GM19324 (cell line): ENCODE data around the gene IRX2.

ENCODE experiments used
- ATAC-seq: cut with Tn5 transposase; IDR thresholded peaks from one replicate; pipeline ENCODE4 v1.9.1; 2021; ENCODE audit warnings: mild to moderate bottlenecking, moderate library complexity; ENCODE audit not compliant: unreplicated experiment, low FRiP score

Gene IRX2

DNA sequence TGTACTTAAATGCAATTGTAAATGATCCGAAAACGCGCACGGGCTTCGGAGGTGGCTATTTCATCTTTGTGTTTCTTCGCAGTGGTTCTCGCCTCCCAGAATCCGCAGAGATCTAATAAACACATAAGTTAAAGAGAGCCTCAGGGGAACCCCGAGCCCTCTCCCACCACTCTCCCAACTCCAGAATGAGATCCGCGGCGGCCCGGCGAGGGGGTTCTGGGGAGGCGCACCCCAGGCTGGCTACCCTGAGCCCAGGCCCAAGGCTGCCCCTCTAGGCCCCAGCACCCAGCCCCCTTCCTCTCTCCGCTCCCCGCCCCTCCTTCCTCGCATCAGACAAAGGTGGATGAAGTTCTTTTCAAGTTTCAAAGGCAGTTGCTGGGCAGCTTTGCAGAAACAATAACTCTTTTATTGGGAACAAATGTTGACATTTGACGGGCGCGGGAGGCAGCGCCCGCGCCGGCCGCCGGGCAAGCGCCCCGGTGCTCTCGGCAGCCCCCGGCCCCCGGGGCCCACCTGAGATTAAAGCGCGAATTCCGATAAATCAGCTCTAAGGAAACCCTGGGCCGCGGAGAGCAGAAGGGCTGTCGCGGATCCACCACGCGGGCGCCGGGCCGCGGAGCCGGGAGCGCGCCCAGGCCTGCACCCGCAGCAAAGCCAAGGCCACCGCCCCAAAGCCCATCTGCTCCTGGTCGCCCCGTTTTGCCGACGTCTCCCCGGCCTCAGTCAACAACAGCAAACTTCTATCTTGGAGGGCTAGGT lies 8.4 kb downstream of the IRX2 start:
- ATAC-seq = no peak

DNA sequence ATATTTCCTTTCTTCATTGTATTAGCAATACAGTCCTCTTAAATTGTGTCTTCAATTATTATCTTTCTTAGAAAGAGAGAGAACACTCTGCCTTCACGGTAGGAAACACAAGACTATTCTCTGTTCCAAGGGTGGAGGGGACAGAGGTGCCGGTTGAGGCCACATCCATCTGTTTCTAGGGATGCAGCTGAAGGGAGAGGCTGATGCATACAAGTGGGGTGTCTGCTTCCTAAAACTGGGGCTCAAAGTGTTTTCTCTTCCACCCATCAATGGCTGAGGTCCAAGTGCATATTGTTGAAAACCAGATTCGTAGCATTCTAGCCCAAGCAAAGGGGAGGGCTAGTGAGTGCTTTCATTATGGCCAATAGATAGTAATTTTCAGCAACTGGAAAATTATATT lies 9.5 kb downstream of the IRX2 start:
- ATAC-seq = no peak

GRCh38 chr5:2740876-2741555 lies 10.5 kb downstream of the IRX2 start:
- no peak for ATAC-seq

- no peak for ATAC-seq
Observed at GRCh38 chr5:2740051-2740875, 11.2 kb downstream of the IRX2 start.

DNA sequence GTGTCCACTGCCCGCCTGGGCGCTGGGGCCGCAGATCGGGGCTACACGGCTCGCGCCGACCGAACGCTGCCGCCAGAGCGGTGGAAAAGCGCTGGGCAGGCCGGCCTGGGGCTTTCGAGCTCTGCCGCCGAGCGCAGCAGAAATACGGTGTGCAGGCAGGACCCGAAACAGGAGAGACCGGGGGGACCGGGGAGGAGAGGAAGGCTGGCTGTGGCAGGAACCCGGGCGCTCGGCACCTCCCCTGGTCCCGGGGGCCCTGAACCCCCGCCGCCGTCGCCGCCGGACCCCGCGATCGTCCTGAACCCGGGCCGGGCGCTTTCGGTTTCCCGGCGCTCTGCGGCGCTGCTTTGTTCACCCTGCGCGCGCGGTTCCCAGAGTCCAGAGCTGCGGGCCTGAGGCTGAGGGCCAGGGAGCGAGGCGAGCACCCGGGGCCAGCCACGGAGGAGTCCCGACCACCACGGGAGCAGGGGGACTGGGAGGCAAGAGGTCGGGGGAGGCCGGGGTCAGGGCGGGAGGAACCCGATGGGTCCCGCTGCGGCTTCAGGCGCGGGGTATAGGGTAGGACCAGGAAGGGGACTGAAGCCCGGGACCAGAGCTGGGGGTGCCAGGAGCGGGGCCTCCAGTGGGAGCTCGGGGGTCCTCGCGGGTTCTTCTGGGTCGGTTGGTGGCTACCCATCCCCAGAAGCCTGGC lies 12.0 kb downstream of the IRX2 start:
- ATAC-seq = no peak

- no peak for ATAC-seq
Observed at GRCh38 chr5:2738700-2739359, 12.6 kb downstream of the IRX2 start.

DNA sequence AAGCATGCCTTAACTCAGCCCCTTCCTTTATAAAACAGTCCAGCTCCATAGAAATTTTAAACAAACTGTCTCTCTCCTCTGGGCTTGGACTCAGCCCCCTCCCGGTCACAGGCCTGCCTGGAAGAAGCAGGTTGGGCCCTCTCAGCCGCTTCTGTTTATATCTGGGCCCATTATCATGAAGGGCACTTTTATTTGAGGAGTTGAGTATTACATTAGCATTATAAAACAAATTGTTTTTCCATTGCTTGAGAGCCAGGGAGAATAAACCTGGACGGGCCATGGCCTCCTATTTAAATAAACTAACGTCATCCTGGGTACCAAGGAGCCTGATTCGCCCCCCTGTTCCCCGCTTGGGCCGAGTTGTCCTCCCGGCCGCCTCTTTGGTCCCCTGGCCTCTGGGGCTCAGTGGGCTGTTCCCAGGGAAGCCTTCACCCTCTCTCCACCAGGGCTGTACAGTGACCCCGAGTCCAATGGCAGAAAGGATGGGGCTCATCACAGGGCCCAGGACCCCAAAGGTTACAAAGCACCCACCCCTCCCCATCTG lies 13.2 kb downstream of the IRX2 start:
- no peak for ATAC-seq

DNA sequence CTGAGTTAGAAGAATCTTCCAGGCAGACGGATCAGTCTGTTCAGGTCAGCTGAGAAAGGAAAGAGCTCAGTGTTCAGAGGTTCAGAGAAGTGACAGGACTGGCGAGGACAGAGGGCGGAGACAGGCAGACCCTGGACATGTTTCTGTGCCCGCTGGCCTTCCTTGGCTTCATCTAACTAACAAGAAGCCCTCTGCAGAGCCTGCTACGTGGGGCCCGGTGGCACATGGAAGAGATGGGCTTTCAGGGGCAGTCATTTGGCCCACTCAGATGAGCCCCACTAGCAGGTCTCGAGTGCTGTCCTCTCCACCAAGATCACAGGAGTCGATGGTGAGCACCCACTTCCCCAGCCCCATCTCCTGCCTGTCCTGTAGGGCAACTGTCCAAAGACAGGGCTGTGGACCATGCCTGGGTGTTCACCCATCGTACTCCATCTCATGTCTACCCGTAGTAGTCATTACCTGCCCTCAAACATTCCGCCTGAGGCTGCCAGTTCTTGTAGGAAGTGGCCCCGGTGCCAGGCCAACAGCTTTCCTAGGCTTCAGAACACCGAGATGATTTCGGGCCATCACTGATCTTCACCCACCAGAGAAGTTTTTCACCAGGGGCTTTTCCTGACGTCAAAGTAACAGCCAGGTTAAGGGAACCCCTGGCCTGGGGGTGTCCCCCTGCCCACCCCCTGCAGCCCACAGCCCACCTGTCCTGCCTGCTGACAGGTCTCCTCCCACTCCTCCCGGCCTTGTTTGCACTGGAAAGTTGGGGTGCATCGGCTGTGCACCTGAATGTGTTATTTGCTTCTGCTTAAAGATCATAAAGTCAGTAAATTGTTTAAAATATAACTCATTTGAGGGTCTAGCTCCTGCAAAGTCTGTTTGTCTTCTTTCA lies 14.0 kb downstream of the IRX2 start:
- ATAC-seq = no peak

- no peak for ATAC-seq
Observed at GRCh38 chr5:2736872-2737271, 14.6 kb downstream of the IRX2 start.

DNA sequence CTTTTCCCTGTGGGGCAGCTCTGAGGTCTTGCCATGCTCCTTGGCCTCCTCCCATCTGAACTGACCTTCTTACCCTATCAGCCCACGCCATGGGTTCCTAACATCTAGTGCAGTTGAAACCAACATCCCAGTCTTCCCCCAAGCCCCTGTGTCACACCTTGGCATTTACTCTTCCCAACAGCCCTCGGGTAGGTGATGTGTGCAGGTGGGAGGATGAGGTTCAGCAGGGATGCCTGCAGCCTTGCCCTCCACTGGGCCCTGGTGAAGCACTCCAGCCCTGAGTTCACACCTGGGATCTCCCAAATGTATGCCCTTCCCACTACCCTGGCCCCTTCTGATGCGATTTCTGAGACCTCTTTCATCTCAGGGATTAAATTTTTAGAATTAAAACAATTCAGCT lies 15.5 kb downstream of the IRX2 start:
- no peak for ATAC-seq

GRCh38 chr5:2732850-2733249 lies 18.6 kb downstream of the IRX2 start:
- ATAC-seq = no peak

DNA sequence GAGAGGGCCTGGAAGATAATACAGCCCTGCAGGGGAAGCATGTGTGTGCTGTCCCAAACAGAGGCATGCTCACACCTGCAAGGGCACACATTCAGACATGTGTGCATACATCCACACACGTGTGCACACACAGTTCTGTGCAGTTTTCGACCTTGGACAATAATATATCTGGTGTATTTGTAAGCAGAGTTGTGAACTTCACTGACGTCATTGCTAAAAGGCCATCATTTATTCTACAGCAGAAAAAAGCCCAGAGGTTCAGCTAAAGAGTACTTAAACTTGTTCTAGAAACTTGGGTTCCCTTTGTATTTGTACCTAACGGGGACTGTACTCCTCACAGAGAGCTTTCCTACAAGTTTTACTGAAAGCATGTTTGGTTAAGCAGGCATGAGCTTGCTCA lies 19.5 kb downstream of the IRX2 start:
- ATAC-seq = no peak

GRCh38 chr5:2729189-2729588 lies 22.3 kb downstream of the IRX2 start:
- no peak for ATAC-seq

DNA sequence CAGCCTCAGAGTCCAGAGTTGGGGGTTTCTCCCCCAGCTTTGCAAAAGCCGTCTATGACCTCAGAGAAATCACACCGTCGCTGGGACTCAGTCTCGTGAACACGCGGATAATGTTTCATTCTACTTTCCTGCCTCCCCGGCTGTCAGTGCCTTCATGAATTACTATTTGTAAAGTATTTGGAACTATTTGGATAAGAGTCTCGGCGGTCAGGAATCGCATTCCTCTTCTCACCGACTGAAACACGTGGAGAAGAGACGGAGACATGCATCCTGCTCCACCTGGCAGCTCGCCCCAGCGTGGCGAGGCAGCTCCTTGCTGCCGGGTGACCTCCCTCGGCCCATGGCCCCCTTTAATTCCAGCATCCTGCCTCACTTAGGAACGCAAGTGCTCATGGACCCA lies 23.9 kb downstream of the IRX2 start:
- no peak for ATAC-seq

DNA sequence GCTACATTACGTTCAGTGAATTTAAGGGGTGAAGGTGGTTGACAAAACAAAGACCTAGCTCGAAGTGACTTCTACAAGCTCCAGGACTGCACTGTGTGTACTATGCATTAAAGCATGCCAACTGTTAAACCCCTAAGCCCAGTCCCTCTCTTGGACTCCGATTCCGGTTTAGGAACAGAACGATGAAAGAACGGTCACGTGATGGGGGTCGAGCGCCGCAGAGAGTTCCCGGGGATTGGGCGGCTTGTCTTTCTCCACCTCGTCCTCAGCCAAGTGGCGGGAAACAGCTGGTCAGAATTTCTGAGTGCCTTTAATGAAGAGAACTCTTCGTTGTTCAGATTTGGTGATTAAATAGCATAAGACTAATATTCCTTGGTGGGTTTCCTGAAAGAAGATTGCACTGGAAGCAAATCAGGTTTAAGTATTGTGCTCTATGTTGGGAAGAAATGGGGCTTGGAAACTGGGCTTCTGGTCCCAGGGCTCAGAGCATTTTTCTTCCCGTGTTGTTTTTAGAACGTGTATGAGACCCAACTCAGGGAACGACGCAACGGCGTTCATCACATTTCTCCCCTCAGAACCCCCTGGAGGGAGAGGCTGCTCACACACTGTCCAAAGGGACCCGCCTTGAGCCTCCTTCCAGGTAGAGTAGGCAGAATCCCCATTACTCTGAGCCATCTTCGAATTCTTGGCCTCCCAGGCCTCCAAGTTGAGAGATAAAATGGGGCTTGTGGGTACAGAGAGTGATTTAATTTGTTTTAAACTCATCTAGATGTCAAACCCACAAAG lies 25.3 kb downstream of the IRX2 start:
- no peak for ATAC-seq

DNA sequence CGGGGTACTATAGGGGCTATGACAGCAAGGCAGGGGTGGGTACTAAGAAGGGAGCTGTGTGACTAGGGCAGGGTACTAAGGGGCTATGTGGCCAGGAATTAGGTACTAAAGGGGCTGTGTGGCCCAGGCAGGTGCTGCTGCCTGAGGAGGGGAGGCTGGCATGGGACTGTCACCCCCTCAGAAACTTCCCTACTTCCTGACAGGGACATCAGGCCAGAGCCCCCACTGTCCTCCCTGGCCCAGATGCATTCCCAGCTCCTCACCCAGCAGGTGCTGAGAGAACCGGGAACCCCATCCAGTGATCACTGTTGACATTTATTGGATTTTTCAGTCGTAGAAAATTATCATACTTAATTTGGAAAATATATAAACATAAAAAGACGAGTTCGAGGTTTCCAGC lies 26.6 kb downstream of the IRX2 start:
- no peak for ATAC-seq

DNA sequence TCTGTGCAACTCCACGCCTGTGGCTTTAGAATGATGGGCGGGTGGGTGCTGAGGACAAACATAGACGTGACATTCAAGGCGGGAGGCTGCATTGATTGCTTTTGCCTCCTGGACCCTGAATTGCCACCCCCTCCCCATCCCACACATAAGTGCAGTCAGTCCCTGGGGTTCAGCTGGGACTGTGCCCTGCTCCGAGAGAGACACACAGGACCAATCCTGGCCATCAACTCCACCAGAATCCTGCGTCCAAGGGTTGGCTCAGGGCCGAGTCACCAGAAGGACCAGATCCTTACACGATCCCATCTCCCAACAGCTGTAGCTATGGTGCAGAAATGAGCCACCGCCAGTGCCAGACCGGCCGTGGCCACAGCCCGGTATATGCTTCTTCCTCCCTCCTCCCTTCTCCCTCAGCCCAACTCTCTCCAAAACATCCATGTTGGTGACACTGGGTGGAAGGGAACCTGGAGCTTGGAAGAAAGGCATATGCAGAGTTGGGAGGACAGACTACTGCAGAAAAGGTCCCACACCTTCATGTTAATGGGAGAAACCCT lies 27.4 kb downstream of the IRX2 start:
- ATAC-seq = no peak

- ATAC-seq = no peak
Observed at GRCh38 chr5:2722901-2723300, 28.6 kb downstream of the IRX2 start.
